Loucy (cell line): Measurements from ENCODE around the gene CP.
"Not testable (repeated sequence)": the region's sequence is repeated elsewhere in the genome, so short reads cannot be mapped to it uniquely, and the experiment has no call there.

Experiments
- CTCF ChIP-seq: fragments of 200-600 bp; sonication (generic); conservative IDR thresholded peaks from 2 replicates; pipeline ENCODE4 v1.5.1; 2014; ENCODE audit warnings: mild to moderate bottlenecking, antibody characterized with exemption, low read length
- EZH2phosphoT487 ChIP-seq: fragments of 200-600 bp; IDR thresholded peaks from 2 replicates; pipeline ENCODE4 v1.6.1; 2018; ENCODE audit warnings: antibody characterized with exemption, mild to moderate bottlenecking, moderate library complexity, borderline replicate concordance

GRCh38 chr3:149196805-149197592, 24.6 kb downstream of the CP start:
- not testable (repeated sequence) for TF ChIP-seq CTCF, EZH2phosphoT487
